Upper lobe of left lung (tissue), 6 donors: ENCODE measurements around the gene MIEF1. TPM values are rescaled to one million over a fixed set of nuclear protein-coding genes. Genes with fewer than 3 reads are reported as not detected.

Experiments
- ATAC-seq, 2 donors: fragments of 200-7000 bp; cut with Tn5 transposase; one replicate each; pipeline ENCODE4 v1.9.1; 2022; ENCODE audit warnings: mild to moderate bottlenecking in 2 of 2, moderate library complexity in 2 of 2; ENCODE audit not compliant: low FRiP score in 2 of 2
- DNase-seq, 2 donors: peaks; one replicate each; pipeline ENCODE4 v3.0.0-alpha.2; 2019 to 2020
- H3K27ac ChIP-seq, 4 donors: fragments of 200-600 bp; sonication (generic); one replicate each; pipeline ENCODE4 v1.5.1; 2016 to 2019
- H3K27me3 ChIP-seq, 4 donors: fragments of 200-600 bp; sonication (generic); one replicate each; pipeline ENCODE4 v1.5.1; 2017 to 2019
- H3K36me3 ChIP-seq, 4 donors: fragments of 200-600 bp; sonication (generic); one replicate each; pipeline ENCODE4 v1.5.1; 2016 to 2019
- H3K4me1 ChIP-seq, 4 donors: fragments of 200-600 bp; sonication (generic); one replicate each; pipeline ENCODE4 v1.5.1; 2018 to 2019
- H3K4me3 ChIP-seq, 4 donors: fragments of 200-600 bp; sonication (generic); one replicate each; pipeline ENCODE4 v1.5.1; 2017 to 2019; ENCODE audit warnings: mild to moderate bottlenecking in 2 of 4, moderate library complexity in 1 of 4
- H3K9me3 ChIP-seq, 4 donors: fragments of 200-600 bp; sonication (generic); one replicate each; pipeline ENCODE4 v1.5.1; 2018 to 2019
- EP300 ChIP-seq, 4 donors: sonication (generic); formaldehyde crosslinking; IDR thresholded peaks; one replicate each; pipeline ENCODE4 v1.5.1; 2017; ENCODE audit warnings: antibody characterized with exemption in 4 of 4, control low read depth in 2 of 4
- POLR2A ChIP-seq, 4 donors: fragments of 450-650 bp; IDR thresholded peaks; one replicate each; pipeline ENCODE4 v1.5.1; 2016 to 2017; ENCODE audit warnings: antibody characterized with exemption in 4 of 4, mild to moderate bottlenecking in 2 of 4
- POLR2AphosphoS5 ChIP-seq, 2 donors: sonication (generic); formaldehyde crosslinking; IDR thresholded peaks; one replicate each; pipeline ENCODE4 v1.5.1; 2017; ENCODE audit warnings: antibody characterized with exemption in 2 of 2
- WGBS, 2 donors: methylation state at CpG; one replicate each; pipeline ENCODE4 v1.1.5; 2017 to 2018; 5-methylcytosine and 5-hydroxymethylcytosine counted together
- total RNA-seq, 6 donors: library from RNA; depleted of rRNA in 4 of 6; stranded (reverse); fragments of >200 nt in 4 of 6; gene quantifications; one replicate each; pipeline versions ENCODE4 v1.1.0 to v1.2.1, GENCODE V29; 2016 to 2021
- TF ChIP-seq, protein P1 (sequence below), 6 experiments: fragments of 450-650 bp in 4 of 6; fragments of 200-600 bp in 2 of 6; sonication (generic) in 2 of 6; IDR thresholded peaks; one replicate each; pipeline ENCODE4 v1.5.1; 2016 to 2019; ENCODE audit warnings: antibody characterized with exemption in 6 of 6
- donor health status: DM: no; HTN: no; CAD: no; lungs with moderate emphysema.
- donor health status: DM: no; HTN: yes; CAD: no; lungs with severe emphysema.

Gene MIEF1
- total RNA-seq, 6 donors from 2014 or later, result 10.5 to 35.3 (median 25.6) TPM

DNA sequence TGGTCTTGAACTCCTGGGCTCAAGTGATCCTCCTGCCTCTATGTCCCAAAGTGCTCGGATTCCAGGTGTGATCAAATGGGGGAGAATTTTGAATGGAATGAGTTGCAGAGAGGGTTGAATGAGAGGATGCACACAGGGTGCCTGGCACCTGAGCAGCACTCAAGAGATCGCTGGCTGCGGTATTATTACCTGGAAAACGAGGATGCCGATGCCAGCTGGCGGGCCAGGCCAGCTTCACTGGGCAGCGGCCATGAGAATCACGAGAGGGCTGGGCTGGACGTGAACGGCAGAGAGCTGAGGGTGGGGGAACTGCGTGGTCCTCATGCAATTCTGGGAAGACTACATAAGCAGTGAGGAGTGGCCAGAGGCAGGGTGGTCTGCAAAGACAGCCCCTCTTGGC, 42.4 kb upstream of the MIEF1 start:
- Histone ChIP-seq H3K9me3 (no peaks in the 10 kb centered on the region), H3K27me3 (peaks cover 0 to 22% (median 10%) of the 10 kb centered on the region in 4 donors), H3K27ac (no peak overlapping the region), H3K4me3 (no peak overlapping the region), H3K36me3 (no peaks in the 10 kb centered on the region), H3K4me1 (peaks cover 18 to 48% (median 22%) of the 10 kb centered on the region in 4 donors)
- no peak for TF ChIP-seq POLR2A (IDR thresholded peaks at IDR 0.05)
- no peak for TF ChIP-seq EP300 (IDR thresholded peaks at IDR 0.05)
- TF ChIP-seq, protein P1, sequence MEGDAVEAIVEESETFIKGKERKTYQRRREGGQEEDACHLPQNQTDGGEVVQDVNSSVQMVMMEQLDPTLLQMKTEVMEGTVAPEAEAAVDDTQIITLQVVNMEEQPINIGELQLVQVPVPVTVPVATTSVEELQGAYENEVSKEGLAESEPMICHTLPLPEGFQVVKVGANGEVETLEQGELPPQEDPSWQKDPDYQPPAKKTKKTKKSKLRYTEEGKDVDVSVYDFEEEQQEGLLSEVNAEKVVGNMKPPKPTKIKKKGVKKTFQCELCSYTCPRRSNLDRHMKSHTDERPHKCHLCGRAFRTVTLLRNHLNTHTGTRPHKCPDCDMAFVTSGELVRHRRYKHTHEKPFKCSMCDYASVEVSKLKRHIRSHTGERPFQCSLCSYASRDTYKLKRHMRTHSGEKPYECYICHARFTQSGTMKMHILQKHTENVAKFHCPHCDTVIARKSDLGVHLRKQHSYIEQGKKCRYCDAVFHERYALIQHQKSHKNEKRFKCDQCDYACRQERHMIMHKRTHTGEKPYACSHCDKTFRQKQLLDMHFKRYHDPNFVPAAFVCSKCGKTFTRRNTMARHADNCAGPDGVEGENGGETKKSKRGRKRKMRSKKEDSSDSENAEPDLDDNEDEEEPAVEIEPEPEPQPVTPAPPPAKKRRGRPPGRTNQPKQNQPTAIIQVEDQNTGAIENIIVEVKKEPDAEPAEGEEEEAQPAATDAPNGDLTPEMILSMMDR (IDR thresholded peaks at IDR 0.05), result no peak
- TF ChIP-seq POLR2AphosphoS5 (IDR thresholded peaks at IDR 0.05), result no peak
- no peak for DNase-seq
- ATAC-seq, result no peak
- 77 to 81% methylated on average over 11 of the region's 11 CpGs for WGBS, 2 donors

- no peaks in the 10 kb centered on the region for H3K36me3 ChIP-seq
- peak overlapping the region; percentile 69 to 87 (median 81) for H3K27ac ChIP-seq
- no peak for TF ChIP-seq POLR2A (IDR thresholded peaks at IDR 0.05)
- TF ChIP-seq, protein P1 (IDR thresholded peaks at IDR 0.05), result peak in 5 of 6 experiments; percentile 4 to 53 (median 21)
- TF ChIP-seq EP300 (IDR thresholded peaks at IDR 0.05), result peak in 1 of 4 donors; percentile 49
- peak in 1 of 2 donors; percentile 61 for TF ChIP-seq POLR2AphosphoS5 (IDR thresholded peaks at IDR 0.05)
- no peak overlapping the region for H3K4me3 ChIP-seq
- H3K9me3 ChIP-seq, result no peaks in the 10 kb centered on the region
- peaks cover 26 to 48% (median 29%) of the 10 kb centered on the region in 4 donors for H3K4me1 ChIP-seq
- DNase-seq (peak in 1 of 2 donors; percentile 46), ATAC-seq (no peak)
- H3K27me3 ChIP-seq, result peaks cover 0 to 11% (median 4%) of the 10 kb centered on the region in 4 donors
- 42 to 45% methylated on average over 11 to 13 of the region's 13 CpGs for WGBS, 2 donors
Measured at GRCh38 chr22:39462443-39463221, 39.5 kb upstream of the MIEF1 start.

DNA sequence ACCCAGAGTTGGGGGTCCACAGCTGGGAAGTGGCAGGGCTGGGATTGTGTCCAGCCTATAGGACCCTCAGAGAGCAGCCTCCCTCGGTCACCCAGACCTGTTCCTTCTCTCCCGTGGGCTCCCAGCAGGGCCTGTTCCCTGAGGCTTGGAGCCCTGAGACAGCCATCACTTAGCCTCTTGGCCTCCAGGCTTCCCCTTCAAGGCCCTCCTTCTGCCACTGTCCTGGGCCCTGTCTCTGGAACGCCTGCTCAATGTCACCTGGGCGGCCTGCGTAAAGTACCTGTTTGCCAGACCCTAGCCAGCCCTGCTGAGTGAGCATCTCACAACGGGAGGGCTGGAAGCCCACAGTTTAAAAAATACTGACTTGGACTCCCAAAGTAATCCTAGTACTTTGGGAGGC, 38.8 kb upstream of the MIEF1 start:
- 85 to 100% methylated on average over 3 to 6 of the region's 6 CpGs for WGBS, 2 donors
- DNase-seq (no peak), ATAC-seq (no peak)
- Histone ChIP-seq H3K27me3 (peaks cover 0 to 5% (median under 1%) of the 10 kb centered on the region in 4 donors), H3K36me3 (no peaks in the 10 kb centered on the region), H3K9me3 (no peaks in the 10 kb centered on the region), H3K4me3 (no peak overlapping the region), H3K27ac (peak overlapping the region; percentile 69 to 87 (median 81)), H3K4me1 (peaks cover 27 to 48% (median 29%) of the 10 kb centered on the region in 4 donors)
- TF ChIP-seq, protein P1 (IDR thresholded peaks at IDR 0.05), result no peak

- peak overlapping the region; percentile 69 to 87 (median 81) for H3K27ac ChIP-seq
- WGBS, 2 donors, result 56 to 67% methylated on average over 10 of the region's 10 CpGs
- H3K4me3 ChIP-seq, result no peak overlapping the region
- no peaks in the 10 kb centered on the region for H3K27me3 ChIP-seq
- TF ChIP-seq, protein P1 (IDR thresholded peaks at IDR 0.05), result no peak
- TF ChIP-seq POLR2AphosphoS5 (IDR thresholded peaks at IDR 0.05), result peak in 1 of 2 donors; percentile 46
- TF ChIP-seq EP300 (IDR thresholded peaks at IDR 0.05), result peak in 2 of 4 donors; percentile 26 to 46
- ATAC-seq, result peak; percentile 63 to 81
- DNase-seq, result peak; percentile 87 to 89
- peaks cover 27 to 47% (median 29%) of the 10 kb centered on the region in 4 donors for H3K4me1 ChIP-seq
- H3K36me3 ChIP-seq, result no peaks in the 10 kb centered on the region
- H3K9me3 ChIP-seq, result no peaks in the 10 kb centered on the region
Measured at GRCh38 chr22:39463931-39464390, 38.1 kb upstream of the MIEF1 start.
